Endothelial cell of umbilical vein (primary cell): ENCODE results near the gene PCYOX1L.

Experiments
- POLR2A ChIP-seq: IDR thresholded peaks from 2 replicates; pipeline ENCODE4 v1.6.1; 2012; ENCODE audit warnings: low read depth, mild to moderate bottlenecking, control low read depth, low read length
- TF ChIP-seq, protein P1 (sequence below), 2 donors: IDR thresholded peaks; 1 replicate in 1 of 2; 2 replicates in 1 of 2; pipeline ENCODE4 v1.5.1; 2011; ENCODE audit warnings: low read length in 2 of 2, mild to moderate bottlenecking in 2 of 2, moderate library complexity in 2 of 2, control low read depth in 1 of 2, inconsistent platforms in 1 of 2, low read depth in 1 of 2; ENCODE audit not compliant: insufficient read depth in 1 of 2; ENCODE audit errors: extremely low read depth in 1 of 2

DNA sequence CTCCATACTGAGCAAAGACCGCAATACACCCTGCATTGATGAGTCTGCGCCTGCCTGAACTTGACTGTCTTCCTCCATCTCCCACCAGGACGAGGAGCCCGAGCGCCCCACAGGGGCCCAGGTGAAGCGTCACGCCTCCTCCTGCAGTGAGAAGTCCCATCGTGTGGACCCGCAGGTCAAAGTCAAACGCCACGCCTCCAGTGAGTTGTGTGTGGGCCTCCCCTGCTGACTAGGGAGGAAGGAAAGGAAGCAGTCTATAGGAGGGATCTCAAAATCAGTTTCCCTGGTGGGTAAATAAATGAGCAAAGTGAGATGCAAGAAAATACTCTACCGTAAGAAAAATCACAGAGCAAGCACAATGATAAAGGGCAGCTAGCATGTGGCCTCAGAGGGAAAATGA is 35.3 kb upstream of the PCYOX1L start:
- TF ChIP-seq POLR2A, result no peak
- TF ChIP-seq, protein P1, sequence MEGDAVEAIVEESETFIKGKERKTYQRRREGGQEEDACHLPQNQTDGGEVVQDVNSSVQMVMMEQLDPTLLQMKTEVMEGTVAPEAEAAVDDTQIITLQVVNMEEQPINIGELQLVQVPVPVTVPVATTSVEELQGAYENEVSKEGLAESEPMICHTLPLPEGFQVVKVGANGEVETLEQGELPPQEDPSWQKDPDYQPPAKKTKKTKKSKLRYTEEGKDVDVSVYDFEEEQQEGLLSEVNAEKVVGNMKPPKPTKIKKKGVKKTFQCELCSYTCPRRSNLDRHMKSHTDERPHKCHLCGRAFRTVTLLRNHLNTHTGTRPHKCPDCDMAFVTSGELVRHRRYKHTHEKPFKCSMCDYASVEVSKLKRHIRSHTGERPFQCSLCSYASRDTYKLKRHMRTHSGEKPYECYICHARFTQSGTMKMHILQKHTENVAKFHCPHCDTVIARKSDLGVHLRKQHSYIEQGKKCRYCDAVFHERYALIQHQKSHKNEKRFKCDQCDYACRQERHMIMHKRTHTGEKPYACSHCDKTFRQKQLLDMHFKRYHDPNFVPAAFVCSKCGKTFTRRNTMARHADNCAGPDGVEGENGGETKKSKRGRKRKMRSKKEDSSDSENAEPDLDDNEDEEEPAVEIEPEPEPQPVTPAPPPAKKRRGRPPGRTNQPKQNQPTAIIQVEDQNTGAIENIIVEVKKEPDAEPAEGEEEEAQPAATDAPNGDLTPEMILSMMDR (IDR thresholded peaks at IDR 0.05; ENCODE audit: extremely low read depth in 1 of 2, insufficient read depth in 1 of 2, low read depth in 1 of 2, low read length in 2 of 2), result no peak
